ENCODE data around the gene TOX3. TPM values are rescaled to one million over a fixed set of nuclear protein-coding genes. Genes with fewer than 3 reads are reported as not detected.

TOX3 gene
- total RNA-seq, 4 donors from 2014 or later, result 0.11 TPM; not detected in 3

- WGBS, result 79% methylated on average over 8 of the region's 8 CpGs
- no peak overlapping the region for H3K4me3 ChIP-seq
- TF ChIP-seq POLR2AphosphoS5 (IDR thresholded peaks at IDR 0.05), result no peak
Observed at GRCh38 chr16:52532384-52532783, 14.6 kb downstream of the TOX3 start.

GRCh38 chr16:52529226-52529625, 17.7 kb downstream of the TOX3 start:
- 73% methylated on average over 1 of the region's 1 CpG for WGBS
- DNase-seq (ENCODE audit: extremely low spot score), result no peak
- H3K4me1 ChIP-seq, result no peaks in the 10 kb centered on the region
- H3K36me3 ChIP-seq, result no peaks in the 10 kb centered on the region
- no peak for TF ChIP-seq POLR2A (IDR thresholded peaks at IDR 0.05; ENCODE audit: low read depth)
- no peak for TF ChIP-seq POLR2AphosphoS5 (IDR thresholded peaks at IDR 0.05)
- TF ChIP-seq CTCF (IDR thresholded peaks at IDR 0.05), result no peak
- no peak for TF ChIP-seq EP300 (IDR thresholded peaks at IDR 0.05)
- no peaks in the 10 kb centered on the region for H3K9me3 ChIP-seq
- H3K27ac ChIP-seq (replicated peaks in 1 of 4), result no peak overlapping the region
- intact Hi-C loops (cut with DNase I), result no loop called here
- H3K27me3 ChIP-seq, result no peaks in the 10 kb centered on the region
- H3K4me3 ChIP-seq, result no peak overlapping the region

More at GRCh38 chr16:52532384-52532783, 14.6 kb downstream of the TOX3 start:
- no peaks in the 10 kb centered on the region for H3K9me3 ChIP-seq
- no peak for DNase-seq (ENCODE audit: extremely low spot score)
- H3K27ac ChIP-seq (replicated peaks in 1 of 4), result no peak overlapping the region
- H3K27me3 ChIP-seq, result peaks cover 0 to 6% (median 0%) of the 10 kb centered on the region in 4 donors
- H3K4me1 ChIP-seq, result no peaks in the 10 kb centered on the region
- intact Hi-C loops (cut with DNase I), result no loop called here
- no peaks in the 10 kb centered on the region for H3K36me3 ChIP-seq

- Histone ChIP-seq H3K27ac (replicated peaks in 1 of 4) (no peak overlapping the region), H3K9me3 (no peaks in the 10 kb centered on the region), H3K27me3 (no peaks in the 10 kb centered on the region), H3K4me3 (no peak overlapping the region), H3K4me1 (no peaks in the 10 kb centered on the region), H3K36me3 (no peaks in the 10 kb centered on the region)
- no peak for TF ChIP-seq CTCF (IDR thresholded peaks at IDR 0.05)
- TF ChIP-seq POLR2A (IDR thresholded peaks at IDR 0.05; ENCODE audit: low read depth), result no peak
- no peak for TF ChIP-seq EP300 (IDR thresholded peaks at IDR 0.05)
- no peak for TF ChIP-seq POLR2AphosphoS5 (IDR thresholded peaks at IDR 0.05)
- WGBS, result 80% methylated on average over 5 of the region's 5 CpGs
- no peak for DNase-seq (ENCODE audit: extremely low spot score)
- intact Hi-C loops (cut with DNase I), result no loop called here
Observed at GRCh38 chr16:52528393-52529065, 18.4 kb downstream of the TOX3 start.

- no peak for DNase-seq (ENCODE audit: extremely low spot score)
- Histone ChIP-seq H3K27me3 (no peaks in the 10 kb centered on the region), H3K36me3 (no peaks in the 10 kb centered on the region), H3K9me3 (no peaks in the 10 kb centered on the region), H3K4me1 (no peaks in the 10 kb centered on the region), H3K4me3 (no peak overlapping the region), H3K27ac (replicated peaks in 1 of 4) (no peak overlapping the region)
- no peak for TF ChIP-seq POLR2A (IDR thresholded peaks at IDR 0.05; ENCODE audit: low read depth)
- no peak for TF ChIP-seq CTCF (IDR thresholded peaks at IDR 0.05)
- TF ChIP-seq EP300 (IDR thresholded peaks at IDR 0.05), result no peak
- TF ChIP-seq POLR2AphosphoS5 (IDR thresholded peaks at IDR 0.05), result no peak
- 96% methylated on average over 3 of the region's 3 CpGs for WGBS
- intact Hi-C loops (cut with DNase I), result no loop called here
Observed at GRCh38 chr16:52526830-52527229, 20.1 kb downstream of the TOX3 start.

GRCh38 chr16:52526116-52526828, 20.7 kb downstream of the TOX3 start:
- H3K36me3 ChIP-seq, result no peaks in the 10 kb centered on the region
- intact Hi-C loops (cut with DNase I), result no loop called here
- TF ChIP-seq POLR2A (IDR thresholded peaks at IDR 0.05; ENCODE audit: low read depth), result no peak
- no peak for TF ChIP-seq POLR2AphosphoS5 (IDR thresholded peaks at IDR 0.05)
- TF ChIP-seq CTCF (IDR thresholded peaks at IDR 0.05), result no peak
- no peak for TF ChIP-seq EP300 (IDR thresholded peaks at IDR 0.05)
- WGBS, result 52% methylated on average over 8 of the region's 8 CpGs
- DNase-seq (ENCODE audit: extremely low spot score), result no peak
- H3K27me3 ChIP-seq, result no peaks in the 10 kb centered on the region
- no peak overlapping the region for H3K4me3 ChIP-seq
- H3K4me1 ChIP-seq, result no peaks in the 10 kb centered on the region
- H3K9me3 ChIP-seq, result no peaks in the 10 kb centered on the region
- no peak overlapping the region for H3K27ac ChIP-seq (replicated peaks in 1 of 4)
